Measurements from ENCODE around the gene ZNF766. TPM values are rescaled to one million over a fixed set of nuclear protein-coding genes. Genes with fewer than 3 reads are reported as not detected.

The ZNF766 gene
- total and polyA plus RNA-seq, 2 of the 8 experiments (the other 6 are each of a cell fraction or from before 2014, with no cell fraction given) = 8.3 to 31.9 TPM

DNA sequence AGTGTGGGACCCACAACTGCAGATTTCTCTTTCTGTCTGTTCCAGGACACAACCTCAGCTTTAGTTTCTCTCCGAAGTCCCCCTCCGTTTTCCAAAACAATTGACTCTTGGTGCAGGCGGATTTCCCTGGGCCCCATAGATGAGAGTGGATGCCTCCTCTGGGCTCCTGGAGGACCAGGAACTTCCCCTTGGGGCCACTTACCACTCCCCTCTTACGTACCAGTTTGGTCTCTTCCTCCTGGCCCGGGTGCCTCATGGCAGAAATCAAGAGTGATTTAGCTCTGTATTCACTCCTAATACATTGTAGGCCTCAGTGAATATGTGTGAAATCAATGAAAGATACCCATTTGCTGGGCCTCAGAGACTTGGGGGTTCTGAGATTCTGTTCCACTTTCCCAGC lies 45.2 kb upstream of the ZNF766 start:
- no peak overlapping the region for H3K18ac ChIP-seq (ENCODE audit: extremely low read depth, low read length)
- H3K4me1 ChIP-seq (replicated peaks in 1 of 4; ENCODE audit: control insufficient read depth in 3 of 4, insufficient read depth in 4 of 4, low read length in 3 of 4) = no peaks in the 10 kb centered on the region
- H2BK20ac ChIP-seq (ENCODE audit: low read length) = no peak overlapping the region
- no peak overlapping the region for H3K27ac ChIP-seq (ENCODE audit: low read depth, low read length)
- no peaks in the 10 kb centered on the region for H3K27me3 ChIP-seq (replicated peaks in 1 of 4; ENCODE audit: control insufficient read depth in 3 of 4, extremely low read depth in 1 of 4, insufficient read depth in 3 of 4, low read length in 3 of 4)
- no peak overlapping the region for H4K91ac ChIP-seq (replicated peaks; ENCODE audit: insufficient read length, low read length)
- no peaks in the 10 kb centered on the region; the same call in 1 of the 2 replicates for H3K79me1 ChIP-seq (ENCODE audit: low read depth, low read length)
- H3K4me3 ChIP-seq (ENCODE audit: extremely low read depth in 1 of 4, insufficient read depth in 2 of 4, low read depth in 3 of 4, low read length in 4 of 4) = no peak overlapping the region
- H3K79me2 ChIP-seq (ENCODE audit: control insufficient read depth in 1 of 2, insufficient read depth in 2 of 2, low read length in 2 of 2) = no peaks in the 10 kb centered on the region
- no peak overlapping the region for H2BK15ac ChIP-seq (ENCODE audit: low read length)
- no peak overlapping the region for H2BK12ac ChIP-seq (ENCODE audit: low read depth, low read length)
- ChIA-PET POLR2A (ENCODE audit: partially characterized antibody) (interaction anchor here (1.0 to 2.8 kb wide), 7 partner anchors 8 to 35 kb away, joined by 3 to 10 read pairs (median 4); partner anchors contain the start of gene PPP2R1A), CTCF (ENCODE audit: partially characterized antibody) (interaction anchor here (2.3 kb wide), 1 partner anchor 13 kb away, joined by 7 read pairs; no protein-coding TSS in a partner anchor)
- H3K23me2 ChIP-seq (ENCODE audit: low read depth, low read length) = no peaks in the 10 kb centered on the region
- H2AFZ ChIP-seq (ENCODE audit: low read length) = no peak overlapping the region
- no peak overlapping the region for H3K23ac ChIP-seq (ENCODE audit: insufficient read length)
- TF ChIP-seq CEBPB (IDR thresholded peaks at IDR 0.05; ENCODE audit: low read depth, low read length) (no peak), RAD21 (IDR thresholded peaks at IDR 0.05 in 1 of 2, conservative IDR thresholded peaks at IDR 0.05 in 1 of 2; ENCODE audit: low read depth in 2 of 2, low read length in 2 of 2) (no peak)
- no peak overlapping the region for H2BK5ac ChIP-seq (ENCODE audit: low read depth, low read length)
- H4K20me1 ChIP-seq (replicated peaks in 1 of 2; ENCODE audit: control insufficient read depth in 1 of 2, insufficient read depth in 2 of 2, low read length in 2 of 2) = peaks cover 0 to 7% of the 10 kb centered on the region in 2 experiments
- H3K56ac ChIP-seq (replicated peaks; ENCODE audit: insufficient read length, low read depth, low read length) = no peak overlapping the region
- H2AK5ac ChIP-seq (ENCODE audit: low read depth, low read length) = no peak overlapping the region
- H3K9ac ChIP-seq (replicated peaks in 1 of 4; ENCODE audit: extremely low read depth in 1 of 4, low read depth in 3 of 4, low read length in 3 of 4) = no peak overlapping the region
- no peak overlapping the region for H4K5ac ChIP-seq (ENCODE audit: insufficient read length, low read depth, low read length)
- H4K8ac ChIP-seq (ENCODE audit: extremely low read depth, insufficient read depth, low read length) = no peak overlapping the region
- H3K14ac ChIP-seq (ENCODE audit: insufficient read length) = no peak overlapping the region
- no peak overlapping the region for H3K4me2 ChIP-seq (ENCODE audit: insufficient read depth in 1 of 2, low read depth in 2 of 2, low read length in 2 of 2)
- no peaks in the 10 kb centered on the region for H3K9me3 ChIP-seq (ENCODE audit: insufficient read depth in 2 of 2, low read depth in 1 of 2, low read length in 1 of 2)
- H3K4ac ChIP-seq (replicated peaks; ENCODE audit: insufficient read length, low read depth, low read length) = no peak overlapping the region
- H3K36me3 ChIP-seq (ENCODE audit: control insufficient read depth in 2 of 4, insufficient read depth in 4 of 4, low read length in 3 of 4) = peaks cover 38 to 88% (median 80%) of the 10 kb centered on the region in 4 experiments
- FAIRE-seq (no peak), DNase-seq (ENCODE audit: low read depth in 1 of 2, low spot score in 2 of 2) (no peak)
- 90% methylated on average over 5 of the region's 5 CpGs; no CpG with 5 or more reads in 1 of the 2 experiments for WGBS, 2 experiments (ENCODE audit: extremely low coverage in 1 of 2, insufficient coverage in 1 of 2, insufficient read length in 1 of 2, insufficient replicate concordance in 2 of 2, low coverage in 1 of 2, low lambda C conversion rate in 2 of 2, missing lambda C conversion rate in 1 of 2)
- no peak overlapping the region for H2BK120ac ChIP-seq (replicated peaks; ENCODE audit: low read depth, low read length)

All from H1 (cell line).